Peyer's patch (tissue), 4 donors: ENCODE data around the gene ATXN1. TPM values are rescaled to one million over a fixed set of nuclear protein-coding genes. Genes with fewer than 3 reads are reported as not detected.

ENCODE experiments used
- DNase-seq, 3 donors: peaks; one replicate each; pipeline ENCODE4 v3.0.0-alpha.2; 2017 to 2019
- H3K27ac ChIP-seq, 4 donors: fragments of 200-600 bp; sonication (generic); one replicate each; pipeline ENCODE4 v1.5.1; 2016 to 2019
- H3K27me3 ChIP-seq, 2 donors: fragments of 200-600 bp; sonication (generic); one replicate each; pipeline ENCODE4 v1.5.1; 2019
- H3K36me3 ChIP-seq, 3 donors: fragments of 200-600 bp; sonication (generic); one replicate each; pipeline ENCODE4 v1.5.1; 2016 to 2019
- H3K4me1 ChIP-seq, 4 donors: fragments of 200-600 bp; sonication (generic); one replicate each; pipeline ENCODE4 v1.5.1; 2016 to 2019
- H3K4me3 ChIP-seq, 4 donors: fragments of 200-600 bp; sonication (generic); 1 replicate in 3 of 4; 2 replicates in 1 of 4; pipeline ENCODE4 v1.5.1; 2016 to 2019; ENCODE audit warnings: mild to moderate bottlenecking in 1 of 4
- H3K9me3 ChIP-seq, 4 donors: fragments of 200-600 bp; sonication (generic); one replicate each; pipeline ENCODE4 v1.5.1; 2016 to 2019; ENCODE audit warnings: mild to moderate bottlenecking in 1 of 4
- POLR2A ChIP-seq, 2 donors: fragments of 450-650 bp; IDR thresholded peaks; one replicate each; pipeline ENCODE4 v1.5.1; 2017; ENCODE audit warnings: antibody characterized with exemption in 2 of 2, mild to moderate bottlenecking in 2 of 2, moderate library complexity in 2 of 2
- total RNA-seq, 4 donors: library from RNA; depleted of rRNA; stranded (reverse); fragments of >200 nt; gene quantifications; one replicate each; pipeline ENCODE4 v1.1.0, GENCODE V29; 2016
- TF ChIP-seq, protein P1 (sequence below), 6 experiments: fragments of 450-650 bp in 4 of 6; fragments of 200-600 bp in 2 of 6; sonication (generic) in 1 of 6; IDR thresholded peaks; one replicate each; pipeline ENCODE4 v1.5.1; 2017 to 2019; ENCODE audit warnings: antibody characterized with exemption in 6 of 6, mild to moderate bottlenecking in 3 of 6, moderate library complexity in 1 of 6

ATXN1 gene
- total RNA-seq, 4 donors from 2014 or later, result 34.7 to 48.5 (median 43.1) TPM

GRCh38 chr6:16336911-16337294 is 424.4 kb downstream of the ATXN1 start:
- peaks cover 0 to 38% (median 5%) of the 10 kb centered on the region in 4 donors for H3K4me1 ChIP-seq
- no peak for DNase-seq

DNA sequence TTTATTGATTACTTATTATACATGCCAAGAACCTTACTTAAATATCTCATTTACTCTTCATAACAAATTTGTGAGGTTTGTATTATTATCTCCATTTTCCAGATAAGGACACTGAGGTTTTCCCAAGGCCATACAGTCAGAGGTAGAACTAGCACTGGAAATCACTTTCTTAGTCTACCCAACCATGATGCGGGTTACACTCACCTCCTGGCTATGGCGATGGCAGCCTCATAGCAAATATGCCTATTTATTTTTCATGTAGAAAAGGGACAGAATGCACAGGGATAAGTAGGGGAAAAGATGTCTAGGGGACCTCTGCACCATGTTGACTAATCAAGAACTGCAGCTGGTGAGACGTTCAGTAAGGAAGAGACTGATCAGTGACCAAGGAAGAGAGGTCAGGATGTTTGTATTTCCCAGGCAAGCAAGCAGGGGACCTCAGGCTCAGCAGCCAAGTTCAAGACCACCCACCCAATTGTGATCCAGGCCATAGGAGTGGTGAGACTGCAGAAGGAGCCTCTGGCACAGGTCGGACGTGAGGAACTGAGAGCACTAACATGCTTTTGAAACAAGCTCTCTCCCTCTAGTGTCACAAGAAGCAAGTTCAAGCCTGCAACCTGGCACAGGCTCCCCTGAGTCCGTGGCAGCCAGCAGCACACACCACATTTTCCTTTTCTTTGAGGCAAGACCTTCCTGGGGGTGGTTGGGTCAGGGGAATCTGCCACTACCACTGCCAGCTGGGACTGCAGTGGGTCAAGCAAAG is 425.0 kb downstream of the ATXN1 start:
- DNase-seq, result no peak
- TF ChIP-seq, protein P1, sequence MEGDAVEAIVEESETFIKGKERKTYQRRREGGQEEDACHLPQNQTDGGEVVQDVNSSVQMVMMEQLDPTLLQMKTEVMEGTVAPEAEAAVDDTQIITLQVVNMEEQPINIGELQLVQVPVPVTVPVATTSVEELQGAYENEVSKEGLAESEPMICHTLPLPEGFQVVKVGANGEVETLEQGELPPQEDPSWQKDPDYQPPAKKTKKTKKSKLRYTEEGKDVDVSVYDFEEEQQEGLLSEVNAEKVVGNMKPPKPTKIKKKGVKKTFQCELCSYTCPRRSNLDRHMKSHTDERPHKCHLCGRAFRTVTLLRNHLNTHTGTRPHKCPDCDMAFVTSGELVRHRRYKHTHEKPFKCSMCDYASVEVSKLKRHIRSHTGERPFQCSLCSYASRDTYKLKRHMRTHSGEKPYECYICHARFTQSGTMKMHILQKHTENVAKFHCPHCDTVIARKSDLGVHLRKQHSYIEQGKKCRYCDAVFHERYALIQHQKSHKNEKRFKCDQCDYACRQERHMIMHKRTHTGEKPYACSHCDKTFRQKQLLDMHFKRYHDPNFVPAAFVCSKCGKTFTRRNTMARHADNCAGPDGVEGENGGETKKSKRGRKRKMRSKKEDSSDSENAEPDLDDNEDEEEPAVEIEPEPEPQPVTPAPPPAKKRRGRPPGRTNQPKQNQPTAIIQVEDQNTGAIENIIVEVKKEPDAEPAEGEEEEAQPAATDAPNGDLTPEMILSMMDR (IDR thresholded peaks at IDR 0.05), result no peak
- no peak for TF ChIP-seq POLR2A (IDR thresholded peaks at IDR 0.05)
- Histone ChIP-seq H3K4me3 (no peak overlapping the region), H3K27me3 (no peaks in the 10 kb centered on the region), H3K36me3 (no peaks in the 10 kb centered on the region), H3K27ac (no peak overlapping the region), H3K4me1 (peaks cover 0 to 44% (median 7%) of the 10 kb centered on the region in 4 donors), H3K9me3 (no peaks in the 10 kb centered on the region)

More at GRCh38 chr6:16336911-16337294, 424.4 kb downstream of the ATXN1 start:
- no peaks in the 10 kb centered on the region for H3K9me3 ChIP-seq
- H3K27me3 ChIP-seq, result no peaks in the 10 kb centered on the region
- no peak overlapping the region for H3K4me3 ChIP-seq
- no peaks in the 10 kb centered on the region for H3K36me3 ChIP-seq
- H3K27ac ChIP-seq, result peak overlapping the region in 1 of 4 donors; percentile 13
- no peak for TF ChIP-seq POLR2A (IDR thresholded peaks at IDR 0.05)
- TF ChIP-seq, protein P1 (IDR thresholded peaks at IDR 0.05), result no peak

DNA sequence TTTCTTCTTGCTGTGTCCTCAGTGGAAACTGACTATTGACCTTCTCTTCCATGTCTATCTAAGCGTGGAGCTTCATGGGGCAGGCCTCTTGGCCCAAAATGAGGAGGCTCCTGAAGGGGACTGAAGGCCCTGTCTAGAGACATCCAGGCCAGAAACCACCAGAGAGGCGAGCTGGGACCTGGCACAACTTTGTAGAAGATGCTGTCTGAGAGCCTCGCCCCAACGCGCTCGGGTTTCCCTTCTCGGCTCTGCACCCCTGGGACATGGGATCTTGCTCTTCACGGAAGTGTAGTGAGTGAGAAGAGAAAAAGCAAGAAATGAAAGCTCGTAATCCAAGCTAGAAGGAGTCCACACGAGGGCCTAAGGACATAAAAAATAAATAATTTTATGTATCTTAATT is 426.1 kb downstream of the ATXN1 start:
- no peak for DNase-seq
- Histone ChIP-seq H3K9me3 (no peaks in the 10 kb centered on the region), H3K36me3 (no peaks in the 10 kb centered on the region), H3K4me1 (peaks cover 0 to 44% (median 7%) of the 10 kb centered on the region in 4 donors), H3K27me3 (no peaks in the 10 kb centered on the region), H3K27ac (peak overlapping the region in 1 of 4 donors; percentile 32), H3K4me3 (no peak overlapping the region)
- TF ChIP-seq, protein P1 (IDR thresholded peaks at IDR 0.05), result no peak
- no peak for TF ChIP-seq POLR2A (IDR thresholded peaks at IDR 0.05)

DNA sequence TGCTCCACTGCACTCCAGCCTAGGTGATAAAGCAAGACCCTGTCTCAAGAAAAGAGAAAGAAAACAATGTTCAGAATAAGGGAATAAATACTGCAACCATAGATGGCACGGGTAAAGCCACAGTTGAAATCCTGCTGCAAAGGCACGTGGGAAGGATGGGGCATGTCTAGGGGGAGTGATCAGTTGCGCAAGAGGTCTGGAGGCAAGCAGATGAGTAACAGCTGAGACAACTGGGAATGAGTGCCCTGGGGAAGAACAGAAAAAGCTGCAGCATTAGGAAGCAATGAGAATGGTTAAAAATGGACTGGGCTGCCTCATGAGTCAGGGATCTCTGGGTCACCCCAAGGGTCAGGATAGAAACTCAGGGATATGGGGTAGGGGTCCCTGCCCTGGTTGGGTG is 426.6 kb downstream of the ATXN1 start:
- H3K4me1 ChIP-seq, result peaks cover 0 to 44% (median 7%) of the 10 kb centered on the region in 4 donors
- TF ChIP-seq POLR2A (IDR thresholded peaks at IDR 0.05), result no peak
- TF ChIP-seq, protein P1 (IDR thresholded peaks at IDR 0.05), result no peak
- H3K9me3 ChIP-seq, result no peaks in the 10 kb centered on the region
- H3K4me3 ChIP-seq, result no peak overlapping the region
- no peaks in the 10 kb centered on the region for H3K27me3 ChIP-seq
- no peaks in the 10 kb centered on the region for H3K36me3 ChIP-seq
- peak in 1 of 3 donors; percentile 70 for DNase-seq
- peak overlapping the region in 1 of 4 donors; percentile 32 for H3K27ac ChIP-seq

DNA sequence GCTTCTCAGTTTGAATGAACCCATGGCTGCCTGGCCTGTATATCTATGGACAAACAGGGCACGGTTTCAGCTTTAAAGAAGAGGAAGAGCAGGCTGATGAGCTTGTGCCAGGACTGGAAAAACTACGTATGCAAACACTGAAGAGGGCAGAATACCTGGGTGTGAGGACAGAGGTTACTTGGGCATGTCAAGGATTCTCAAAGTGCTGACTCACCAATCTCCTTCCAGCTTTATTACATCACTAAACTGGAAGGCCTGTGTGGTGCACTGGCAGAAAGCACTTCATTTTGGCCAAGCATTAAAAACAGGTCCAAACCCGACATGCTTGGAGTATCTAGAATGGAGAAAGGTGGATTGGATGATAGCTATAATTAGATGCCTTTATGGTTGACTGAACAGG is 427.7 kb downstream of the ATXN1 start:
- Histone ChIP-seq H3K27ac (no peak overlapping the region), H3K36me3 (no peaks in the 10 kb centered on the region), H3K4me3 (no peak overlapping the region), H3K27me3 (no peaks in the 10 kb centered on the region), H3K4me1 (peaks cover 0 to 35% (median 5%) of the 10 kb centered on the region in 4 donors), H3K9me3 (no peaks in the 10 kb centered on the region)
- no peak for TF ChIP-seq POLR2A (IDR thresholded peaks at IDR 0.05)
- TF ChIP-seq, protein P1 (IDR thresholded peaks at IDR 0.05), result no peak
- no peak for DNase-seq
